SKM-1 (cell line): ENCODE results near the gene WDR1.

Experiments
- DNase-seq: peaks from one replicate; lab custom pipeline; 2025; ENCODE audit not compliant: unreplicated experiment; lab: John Stamatoyannopoulos, UW

WDR1 gene

DNA sequence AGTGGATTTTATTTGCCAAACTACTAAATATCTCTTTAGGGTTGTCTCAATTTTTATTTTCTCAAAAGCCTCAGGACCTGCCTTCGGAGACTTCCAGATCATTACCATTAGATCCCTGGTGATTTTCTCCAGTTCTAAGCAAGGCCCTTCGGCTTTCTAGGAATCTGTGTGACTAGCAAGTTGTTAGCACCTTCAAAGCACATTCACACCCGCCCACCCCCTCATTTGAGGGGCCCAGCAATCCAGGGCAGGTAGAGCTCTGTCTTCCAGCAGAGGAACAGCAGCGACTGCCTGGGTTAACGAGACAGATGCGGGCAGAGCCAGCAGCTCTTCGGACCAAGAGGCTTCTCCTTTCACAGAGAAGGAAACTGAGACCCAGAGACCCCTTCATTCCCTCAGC lies 2.0 kb downstream of the WDR1 start:
- no peak for DNase-seq

DNA sequence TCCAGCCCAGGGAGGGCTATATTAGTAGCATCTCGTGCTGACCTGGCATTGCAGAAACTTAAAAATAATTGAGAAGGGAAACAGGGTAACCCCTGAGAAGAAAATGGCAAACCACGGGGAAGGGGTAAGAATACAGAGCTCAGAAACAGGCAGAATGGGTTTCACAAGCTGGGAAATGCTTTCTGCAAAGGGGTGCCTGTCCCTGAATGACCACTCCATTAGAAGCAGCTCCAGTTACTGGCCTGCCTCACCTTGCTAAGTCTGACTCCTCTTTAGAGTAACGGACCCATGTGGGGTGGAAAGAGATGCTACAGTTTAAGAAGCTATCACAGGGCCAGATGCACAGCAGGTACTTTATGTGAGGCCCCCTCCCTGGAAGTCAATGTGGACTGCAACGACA lies 2.5 kb downstream of the WDR1 start:
- DNase-seq, result no peak

- no peak for DNase-seq
Measured at GRCh38 chr4:10113362-10114047, 3.1 kb downstream of the WDR1 start.

- DNase-seq, result no peak
Measured at GRCh38 chr4:10112658-10113284, 3.8 kb downstream of the WDR1 start.

DNA sequence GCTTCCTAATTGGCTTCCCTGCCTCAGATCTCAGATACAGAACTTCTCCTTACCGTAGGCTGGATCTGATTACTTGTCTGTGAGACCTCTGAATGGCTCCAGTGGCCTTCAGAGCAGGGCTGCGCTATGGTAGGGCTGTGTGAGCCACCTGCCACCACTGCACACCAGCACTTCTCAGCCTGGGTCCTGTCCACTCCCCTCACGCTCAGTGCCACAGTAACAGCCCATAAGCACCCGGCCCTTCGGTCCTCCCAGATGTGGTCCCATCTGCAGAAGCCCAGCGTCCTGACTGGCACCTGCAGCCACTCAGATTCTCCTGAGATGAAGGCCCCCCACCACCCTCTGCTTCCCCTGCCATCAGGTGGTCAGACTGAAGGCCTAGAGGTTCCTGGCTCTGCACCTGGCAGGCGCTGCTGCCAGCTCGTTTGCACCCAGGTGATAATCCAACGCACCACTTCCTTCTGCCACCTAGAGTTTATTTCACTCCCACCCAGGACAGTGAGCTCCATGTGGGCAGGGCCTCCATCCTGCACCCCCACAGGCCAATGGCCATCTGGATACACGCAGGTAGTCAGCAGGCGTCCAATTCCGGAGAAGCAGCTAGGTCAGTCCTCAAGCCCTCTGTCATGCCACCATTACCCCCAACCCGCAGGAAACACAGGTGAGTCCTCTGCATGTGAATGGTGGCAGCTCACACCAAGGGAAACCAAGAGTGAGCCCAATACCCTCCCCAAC lies 5.4 kb downstream of the WDR1 start:
- DNase-seq, result no peak

GRCh38 chr4:10109995-10110670 lies 6.5 kb downstream of the WDR1 start:
- no peak for DNase-seq

DNA sequence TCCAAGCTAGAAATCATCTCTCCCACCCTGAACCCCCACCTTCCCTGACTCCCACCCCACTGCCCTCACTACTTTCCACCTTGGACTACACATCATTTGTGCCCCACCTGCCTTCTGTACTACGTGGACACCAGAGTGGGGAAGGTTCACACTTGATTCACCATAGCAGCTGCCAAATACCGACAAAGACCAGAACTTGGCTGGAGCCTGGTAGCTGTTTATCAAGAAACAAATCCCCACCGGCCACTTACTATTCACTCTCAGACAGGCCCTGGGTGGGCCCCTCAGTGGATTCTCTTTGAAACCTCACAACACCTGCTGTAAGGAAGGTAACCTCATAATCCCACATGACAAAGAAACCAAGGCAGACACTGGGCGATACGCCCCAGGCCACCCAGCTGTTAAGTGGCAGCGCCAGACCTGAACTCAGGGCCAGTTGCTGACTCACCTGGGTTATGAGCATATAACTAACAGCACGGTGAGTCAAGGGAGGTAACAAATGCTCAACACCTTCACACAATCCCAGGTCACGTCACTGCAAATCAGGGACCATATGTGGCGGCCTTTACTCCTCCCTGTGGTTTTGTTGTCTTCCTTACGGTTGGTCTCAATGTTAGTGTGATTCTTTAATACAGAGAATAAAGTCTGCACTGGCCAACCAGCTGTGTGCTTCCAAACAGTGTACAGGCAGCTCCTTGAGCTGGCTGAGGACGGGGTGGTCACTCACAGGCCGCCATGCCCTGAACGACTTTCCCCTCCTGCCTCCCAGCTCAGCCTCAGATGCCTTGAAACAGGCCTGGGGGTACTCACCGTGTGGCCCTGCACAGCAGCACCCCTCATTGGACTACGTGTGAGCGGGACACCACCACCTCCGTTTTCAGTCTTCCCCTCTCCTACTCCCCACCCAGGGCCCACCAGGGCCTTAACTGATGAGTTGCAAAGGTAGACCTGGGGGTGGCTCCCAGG lies 7.5 kb downstream of the WDR1 start:
- no peak for DNase-seq

DNA sequence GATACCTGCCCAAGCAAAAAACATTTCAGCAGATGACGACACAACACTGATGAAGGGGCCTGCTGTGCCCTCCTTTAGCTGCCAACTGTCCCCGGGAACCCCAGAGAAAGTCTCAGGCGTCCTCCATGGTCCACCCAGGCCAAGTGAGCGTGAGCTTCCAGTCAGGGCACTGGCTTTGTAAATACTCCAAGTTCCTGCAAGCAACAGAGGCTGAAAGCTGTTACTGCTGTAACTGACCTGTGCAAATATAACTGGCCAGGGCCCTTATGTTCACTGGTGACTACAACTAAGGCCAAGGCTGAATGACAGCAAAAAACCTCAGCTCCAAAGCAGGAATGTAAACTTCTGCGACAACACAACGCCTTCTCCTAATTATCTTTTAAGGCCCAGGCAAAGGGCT lies 8.2 kb downstream of the WDR1 start:
- no peak for DNase-seq

DNA sequence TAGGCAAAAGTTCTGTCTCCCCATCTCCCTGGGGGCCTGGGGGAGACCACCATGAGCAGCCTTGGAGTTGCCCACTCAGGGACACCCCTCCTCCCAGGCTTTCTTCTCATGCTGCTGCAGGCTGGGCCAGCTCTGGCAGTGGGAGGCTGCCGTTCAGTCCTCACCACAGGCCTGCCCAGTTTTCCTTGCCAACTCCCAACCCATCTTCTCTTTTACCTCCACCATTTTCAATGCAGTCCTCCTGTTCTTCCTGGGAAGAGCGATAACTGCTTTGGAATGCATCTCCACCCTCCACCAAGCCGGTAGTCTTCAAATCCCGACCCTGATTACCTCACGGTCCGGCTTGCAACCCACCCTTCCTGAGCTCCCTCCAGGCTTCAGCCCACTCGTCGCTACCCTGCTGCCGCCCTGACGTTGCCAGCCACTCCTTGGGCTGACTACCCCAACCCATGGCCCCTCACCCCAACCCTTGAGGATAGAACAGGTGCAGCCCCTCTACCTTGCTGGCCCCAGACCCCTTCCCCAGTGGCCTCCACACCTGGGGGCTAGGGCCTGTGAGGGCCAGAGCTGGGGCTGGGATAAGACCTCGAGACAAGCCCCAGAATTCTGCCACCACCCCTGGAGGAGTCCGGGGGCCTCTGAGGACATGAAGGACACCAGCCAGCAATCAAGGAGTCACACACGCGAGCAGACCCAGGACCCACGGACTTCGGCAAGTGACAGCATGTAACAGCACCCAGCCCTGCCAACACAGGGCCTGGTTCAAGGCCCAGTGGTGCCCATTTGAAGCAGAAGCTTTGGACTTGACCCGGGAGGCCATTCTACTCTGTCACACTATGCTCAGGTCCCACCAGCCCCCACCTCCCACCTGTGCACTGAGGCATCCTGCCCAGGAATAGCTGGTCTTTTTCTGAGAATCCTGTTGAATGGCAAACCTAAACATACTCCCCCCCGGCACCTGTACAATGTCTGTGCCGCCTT lies 9.2 kb downstream of the WDR1 start:
- DNase-seq, result no peak

DNA sequence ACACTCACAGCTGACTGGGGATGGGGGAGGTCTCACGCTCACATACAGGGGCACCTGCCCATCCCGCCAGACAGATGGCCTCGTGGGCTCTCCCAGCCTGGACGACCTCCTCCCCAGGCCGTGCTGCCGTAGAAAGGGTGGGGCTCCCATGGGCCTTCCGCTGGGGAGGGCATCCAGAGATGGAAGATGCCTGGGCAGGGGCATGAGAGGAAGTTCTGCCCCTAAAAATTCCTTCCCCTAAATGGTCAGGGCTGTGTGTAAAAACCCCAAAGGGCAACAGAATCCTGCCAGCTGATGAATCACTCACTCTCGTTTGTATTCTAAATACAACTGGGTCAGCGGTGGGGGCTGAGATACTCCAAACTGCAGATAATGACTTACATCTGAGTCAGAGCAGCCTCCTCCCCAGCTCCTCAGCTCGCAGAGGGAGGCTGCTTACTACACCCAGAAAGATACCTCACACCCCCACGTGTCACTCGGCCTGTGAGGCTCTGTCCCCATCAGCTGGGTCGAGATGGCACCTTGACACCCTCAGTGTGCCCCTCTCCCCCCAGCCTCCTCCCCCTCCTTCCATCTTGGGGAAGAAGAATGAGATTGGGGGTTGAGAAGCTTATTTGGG lies 10.1 kb downstream of the WDR1 start:
- DNase-seq, result no peak

GRCh38 chr4:10105920-10106319 lies 10.7 kb downstream of the WDR1 start:
- DNase-seq, result no peak

GRCh38 chr4:10105421-10105820 lies 11.2 kb downstream of the WDR1 start:
- no peak for DNase-seq

- DNase-seq, result no peak
Measured at GRCh38 chr4:10104991-10105276, 11.7 kb downstream of the WDR1 start.

DNA sequence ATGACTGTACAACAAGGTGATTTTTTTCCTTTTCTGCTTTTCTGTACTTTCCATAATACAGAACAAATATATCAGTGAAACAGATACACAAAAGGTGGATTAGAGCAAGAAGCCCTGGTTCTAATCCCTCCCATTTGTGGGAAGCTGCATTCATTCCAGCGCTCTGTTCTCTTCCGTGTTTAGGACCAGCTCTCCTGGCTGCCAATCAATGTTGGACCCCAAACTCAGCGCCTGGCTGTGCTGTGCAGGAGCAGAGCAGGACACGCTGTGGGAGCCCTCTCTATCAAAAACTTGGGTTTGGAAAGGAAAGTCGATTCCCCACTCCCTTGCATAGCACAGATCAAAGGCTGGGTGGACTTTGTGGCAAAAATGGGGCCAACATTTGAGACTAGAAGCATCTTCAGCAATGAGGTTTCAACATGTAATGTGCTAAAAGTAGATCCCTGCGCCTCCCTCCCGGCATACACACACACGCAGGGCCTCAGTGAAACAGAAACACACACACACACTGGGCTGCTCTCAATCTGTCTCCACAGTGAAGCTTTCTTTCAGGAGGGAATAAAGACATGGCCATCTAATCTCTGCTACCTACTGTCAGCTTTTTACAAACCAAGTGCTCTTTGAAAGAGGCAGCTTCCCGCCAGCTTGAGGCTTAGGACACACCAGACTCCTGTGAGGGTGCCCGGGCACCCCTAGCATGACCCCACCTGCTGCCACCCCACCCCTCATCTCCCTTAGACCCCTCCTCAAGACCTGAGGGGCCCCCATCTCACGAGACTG lies 12.2 kb downstream of the WDR1 start:
- DNase-seq, result no peak

- DNase-seq, result no peak
Measured at GRCh38 chr4:10102474-10103332, 13.9 kb downstream of the WDR1 start.

DNA sequence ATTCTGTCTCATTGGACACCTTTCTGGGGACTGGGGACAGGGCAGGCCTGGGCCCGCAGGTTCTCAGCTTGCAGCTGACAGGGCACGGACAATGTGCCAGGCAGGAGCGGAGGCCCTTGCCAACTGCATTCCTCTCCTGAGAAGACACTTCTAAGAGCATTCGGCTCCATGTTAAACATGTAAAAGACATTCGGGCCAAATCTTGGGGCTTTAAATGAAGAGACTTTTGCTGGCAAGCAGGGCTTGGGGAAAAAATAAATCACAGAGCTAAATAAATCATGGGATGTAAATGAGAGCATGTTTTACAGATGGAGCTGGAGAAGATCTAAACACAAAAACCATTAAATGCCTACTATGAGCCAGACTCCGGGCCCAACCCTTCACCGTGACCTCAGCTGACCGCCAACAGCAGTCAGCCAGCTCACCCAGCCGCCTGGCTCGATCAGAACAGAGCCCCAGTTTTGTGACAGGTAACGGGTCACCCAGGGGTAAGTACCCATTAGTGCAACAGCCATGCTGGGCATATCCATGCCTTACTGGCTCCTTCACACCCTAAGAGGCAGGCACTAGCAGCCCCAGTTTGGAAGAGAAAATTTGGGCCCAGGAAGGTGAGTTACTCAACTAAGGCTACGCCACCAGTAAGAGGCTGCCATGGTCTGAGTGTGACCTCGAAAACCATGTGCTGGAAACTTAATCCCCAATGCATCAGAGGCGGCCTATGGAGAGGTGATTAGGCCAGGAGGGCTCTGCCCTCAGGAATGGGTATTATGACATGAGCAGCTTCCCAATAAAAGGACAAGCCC lies 14.7 kb downstream of the WDR1 start:
- DNase-seq, result no peak

GRCh38 chr4:10100734-10101216 lies 15.8 kb downstream of the WDR1 start:
- no peak for DNase-seq
